ENCODE results near the gene NDUFAF2.

The NDUFAF2 gene

GRCh38 chr5:61168951-61169350, 223.9 kb downstream of the NDUFAF2 start:
- FAIRE-seq = no peak
- TF ChIP-seq PAX5 (IDR thresholded peaks at IDR 0.05; ENCODE audit: insufficient read depth, low read length, severe bottlenecking) = no peak
- no peak for TF ChIP-seq SPI1 (IDR thresholded peaks at IDR 0.05; ENCODE audit: low read depth, low read length)
- TF ChIP-seq POU2F2 (IDR thresholded peaks at IDR 0.05; ENCODE audit: low read depth, low read length) = no peak
- no peak for TF ChIP-seq TAF1 (IDR thresholded peaks at IDR 0.05; ENCODE audit: low read depth, low read length)
- TF ChIP-seq POLR2A (IDR thresholded peaks at IDR 0.05; ENCODE audit: low read depth, low read length) = no peak
- no peak for TF ChIP-seq POLR2AphosphoS5 (IDR thresholded peaks at IDR 0.05; ENCODE audit: low read depth, low read length)

DNA sequence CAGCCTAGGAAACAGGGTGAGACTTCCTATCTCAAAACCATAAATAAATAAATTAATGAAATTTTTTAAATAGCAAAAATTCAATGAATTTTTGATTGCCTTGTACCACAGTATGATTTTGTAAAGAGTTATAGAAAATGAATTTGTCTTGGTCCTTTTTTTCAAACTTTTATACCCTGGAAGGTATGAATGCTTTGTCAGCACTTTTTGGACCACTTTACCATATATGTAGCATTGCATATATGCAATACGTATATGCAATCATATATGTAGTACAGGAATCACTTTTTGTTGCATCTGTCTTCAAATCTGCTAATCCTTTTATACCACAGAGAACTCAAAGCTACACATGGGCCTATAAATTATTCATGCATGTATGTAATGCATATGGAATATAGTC, 226.5 kb downstream of the NDUFAF2 start:
- TF ChIP-seq SPI1 (IDR thresholded peaks at IDR 0.05; ENCODE audit: low read depth, low read length) (no peak), POLR2A (IDR thresholded peaks at IDR 0.05; ENCODE audit: low read depth, low read length) (no peak), POU2F2 (IDR thresholded peaks at IDR 0.05; ENCODE audit: low read depth, low read length) (no peak), POLR2AphosphoS5 (IDR thresholded peaks at IDR 0.05; ENCODE audit: low read depth, low read length) (no peak), TAF1 (IDR thresholded peaks at IDR 0.05; ENCODE audit: low read depth, low read length) (no peak), PAX5 (IDR thresholded peaks at IDR 0.05; ENCODE audit: insufficient read depth, low read length, severe bottlenecking) (no peak)
- DNase-seq (ENCODE audit: insufficient read length, low spot score) (no peak), FAIRE-seq (no peak)

More at GRCh38 chr5:61168951-61169350, 223.9 kb downstream of the NDUFAF2 start:
- DNase-seq (ENCODE audit: insufficient read length, low spot score) = no peak

- TF ChIP-seq POLR2A (IDR thresholded peaks at IDR 0.05; ENCODE audit: low read depth, low read length) (no peak), POLR2AphosphoS5 (IDR thresholded peaks at IDR 0.05; ENCODE audit: low read depth, low read length) (no peak), POU2F2 (IDR thresholded peaks at IDR 0.05; ENCODE audit: low read depth, low read length) (no peak), TAF1 (IDR thresholded peaks at IDR 0.05; ENCODE audit: low read depth, low read length) (no peak), PAX5 (IDR thresholded peaks at IDR 0.05; ENCODE audit: insufficient read depth, low read length, severe bottlenecking) (no peak), SPI1 (IDR thresholded peaks at IDR 0.05; ENCODE audit: low read depth, low read length) (no peak)
- no peak for DNase-seq (ENCODE audit: insufficient read length, low spot score)
- FAIRE-seq = no peak
These were observed 231.6 kb downstream of the NDUFAF2 start for GRCh38 chr5:61176631-61177030.

- DNase-seq (ENCODE audit: insufficient read length, low spot score) = no peak
- TF ChIP-seq TAF1 (IDR thresholded peaks at IDR 0.05; ENCODE audit: low read depth, low read length) = no peak
- TF ChIP-seq POLR2A (IDR thresholded peaks at IDR 0.05; ENCODE audit: low read depth, low read length) = no peak
- TF ChIP-seq POU2F2 (IDR thresholded peaks at IDR 0.05; ENCODE audit: low read depth, low read length) = no peak
- no peak for TF ChIP-seq POLR2AphosphoS5 (IDR thresholded peaks at IDR 0.05; ENCODE audit: low read depth, low read length)
- no peak for TF ChIP-seq SPI1 (IDR thresholded peaks at IDR 0.05; ENCODE audit: low read depth, low read length)
- no peak for TF ChIP-seq PAX5 (IDR thresholded peaks at IDR 0.05; ENCODE audit: insufficient read depth, low read length, severe bottlenecking)
These were observed 232.1 kb downstream of the NDUFAF2 start for GRCh38 chr5:61177070-61177469.

DNA sequence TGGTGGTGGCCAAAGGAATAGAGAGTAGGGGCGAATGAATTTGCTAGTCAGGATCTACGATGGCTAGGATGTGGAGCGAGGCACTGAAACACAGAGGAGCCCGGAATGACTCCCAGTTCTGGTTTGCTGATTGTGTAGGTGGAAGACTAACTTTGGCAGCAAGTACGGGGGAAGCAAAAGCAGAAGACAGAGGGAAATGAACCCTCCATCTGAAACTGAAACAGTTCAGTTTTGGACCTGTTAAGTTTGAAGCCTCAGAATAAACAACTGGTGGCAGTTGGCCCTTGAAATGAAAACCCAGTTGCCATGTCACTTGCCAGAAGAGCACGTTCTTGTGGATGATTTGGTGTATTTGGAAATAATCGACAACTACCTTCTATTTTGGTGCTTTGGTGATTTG, 232.7 kb downstream of the NDUFAF2 start:
- peak; percentile 86 for FAIRE-seq
- TF ChIP-seq POLR2AphosphoS5 (IDR thresholded peaks at IDR 0.05; ENCODE audit: low read depth, low read length) (no peak), SPI1 (IDR thresholded peaks at IDR 0.05; ENCODE audit: low read depth, low read length) (peak; percentile 79), PAX5 (IDR thresholded peaks at IDR 0.05; ENCODE audit: insufficient read depth, low read length, severe bottlenecking) (peak; percentile 59)
- no peak for DNase-seq (ENCODE audit: insufficient read length, low spot score)

More at GRCh38 chr5:61177070-61177469, 232.1 kb downstream of the NDUFAF2 start:
- FAIRE-seq = no peak

GRCh38 chr5:61178702-61179101, 233.7 kb downstream of the NDUFAF2 start:
- no peak for FAIRE-seq
- no peak for DNase-seq (ENCODE audit: insufficient read length, low spot score)
- TF ChIP-seq SPI1 (IDR thresholded peaks at IDR 0.05; ENCODE audit: low read depth, low read length) (no peak), TAF1 (IDR thresholded peaks at IDR 0.05; ENCODE audit: low read depth, low read length) (no peak), PAX5 (IDR thresholded peaks at IDR 0.05; ENCODE audit: insufficient read depth, low read length, severe bottlenecking) (no peak), POU2F2 (IDR thresholded peaks at IDR 0.05; ENCODE audit: low read depth, low read length) (no peak), POLR2AphosphoS5 (IDR thresholded peaks at IDR 0.05; ENCODE audit: low read depth, low read length) (no peak), POLR2A (IDR thresholded peaks at IDR 0.05; ENCODE audit: low read depth, low read length) (no peak)

- TF ChIP-seq TAF1 (IDR thresholded peaks at IDR 0.05; ENCODE audit: low read depth, low read length) (no peak), POU2F2 (IDR thresholded peaks at IDR 0.05; ENCODE audit: low read depth, low read length) (no peak), SPI1 (IDR thresholded peaks at IDR 0.05; ENCODE audit: low read depth, low read length) (no peak), POLR2A (IDR thresholded peaks at IDR 0.05; ENCODE audit: low read depth, low read length) (no peak), POLR2AphosphoS5 (IDR thresholded peaks at IDR 0.05; ENCODE audit: low read depth, low read length) (no peak), PAX5 (IDR thresholded peaks at IDR 0.05; ENCODE audit: insufficient read depth, low read length, severe bottlenecking) (no peak)
- DNase-seq (ENCODE audit: insufficient read length, low spot score) (no peak), FAIRE-seq (peak; percentile 51)
These were observed 235.9 kb downstream of the NDUFAF2 start for GRCh38 chr5:61180886-61181285.

DNA sequence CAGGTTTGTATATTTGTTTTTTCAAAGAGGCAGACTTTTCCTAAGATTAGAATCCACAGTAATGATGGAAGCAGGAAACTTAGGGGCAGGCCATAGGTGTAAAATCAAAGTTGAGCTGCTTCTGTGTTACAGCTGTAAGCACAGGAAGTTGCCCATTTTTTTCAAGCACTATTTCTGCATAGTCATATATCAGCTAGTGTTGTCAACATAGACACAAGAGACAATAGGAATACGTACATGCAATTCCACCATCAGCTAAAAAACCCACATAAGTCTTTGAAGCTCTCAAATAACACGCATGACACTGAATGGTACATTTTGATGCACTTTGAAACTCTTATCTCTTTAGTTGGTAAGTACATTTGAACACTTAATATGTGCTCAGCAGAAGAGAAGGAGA, 237.4 kb downstream of the NDUFAF2 start:
- FAIRE-seq (peak; percentile 74), DNase-seq (ENCODE audit: insufficient read length, low spot score) (no peak)
- TF ChIP-seq POLR2AphosphoS5 (IDR thresholded peaks at IDR 0.05; ENCODE audit: low read depth, low read length) = no peak
- no peak for TF ChIP-seq TAF1 (IDR thresholded peaks at IDR 0.05; ENCODE audit: low read depth, low read length)
- TF ChIP-seq PAX5 (IDR thresholded peaks at IDR 0.05; ENCODE audit: insufficient read depth, low read length, severe bottlenecking) = no peak
- TF ChIP-seq SPI1 (IDR thresholded peaks at IDR 0.05; ENCODE audit: low read depth, low read length) = no peak
- no peak for TF ChIP-seq POU2F2 (IDR thresholded peaks at IDR 0.05; ENCODE audit: low read depth, low read length)
- no peak for TF ChIP-seq POLR2A (IDR thresholded peaks at IDR 0.05; ENCODE audit: low read depth, low read length)

- DNase-seq (ENCODE audit: insufficient read length, low spot score) (no peak), FAIRE-seq (no peak)
- no peak for TF ChIP-seq POLR2AphosphoS5 (IDR thresholded peaks at IDR 0.05; ENCODE audit: low read depth, low read length)
- TF ChIP-seq SPI1 (IDR thresholded peaks at IDR 0.05; ENCODE audit: low read depth, low read length) = no peak
- no peak for TF ChIP-seq TAF1 (IDR thresholded peaks at IDR 0.05; ENCODE audit: low read depth, low read length)
- TF ChIP-seq POLR2A (IDR thresholded peaks at IDR 0.05; ENCODE audit: low read depth, low read length) = no peak
- no peak for TF ChIP-seq PAX5 (IDR thresholded peaks at IDR 0.05; ENCODE audit: insufficient read depth, low read length, severe bottlenecking)
- TF ChIP-seq POU2F2 (IDR thresholded peaks at IDR 0.05; ENCODE audit: low read depth, low read length) = no peak
These were observed 238.5 kb downstream of the NDUFAF2 start for GRCh38 chr5:61183538-61183937.

DNA sequence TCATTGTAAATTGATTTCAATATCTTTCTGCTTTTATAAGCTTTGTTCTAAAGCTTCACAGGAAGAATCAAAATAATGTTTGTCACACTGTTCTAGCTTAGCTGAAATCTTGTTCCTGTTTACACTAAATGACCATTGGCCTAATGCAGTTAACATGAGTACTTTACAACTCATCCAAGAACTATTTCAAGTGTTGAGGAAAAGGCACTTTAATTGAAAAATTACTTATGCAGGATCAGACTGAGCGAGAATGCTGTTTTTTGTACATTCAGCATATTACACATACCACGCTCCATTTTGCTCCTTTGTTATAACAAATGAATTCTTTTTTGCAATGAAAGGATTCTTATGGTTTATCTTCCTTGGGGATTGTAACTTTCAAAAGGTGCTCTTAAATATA, 239.7 kb downstream of the NDUFAF2 start:
- FAIRE-seq = no peak
- DNase-seq (ENCODE audit: insufficient read length, low spot score) = no peak
- TF ChIP-seq POU2F2 (IDR thresholded peaks at IDR 0.05; ENCODE audit: low read depth, low read length) (no peak), POLR2A (IDR thresholded peaks at IDR 0.05; ENCODE audit: low read depth, low read length) (no peak), SPI1 (IDR thresholded peaks at IDR 0.05; ENCODE audit: low read depth, low read length) (no peak), PAX5 (IDR thresholded peaks at IDR 0.05; ENCODE audit: insufficient read depth, low read length, severe bottlenecking) (no peak), TAF1 (IDR thresholded peaks at IDR 0.05; ENCODE audit: low read depth, low read length) (no peak)
